ENCODE measurements around the gene STK32B. TPM values are rescaled to one million over a fixed set of nuclear protein-coding genes. Genes with fewer than 3 reads are reported as not detected.

Gene STK32B
- total and polyA plus RNA-seq, 11 donors = 0.08 to 2.0 (median 0.25) TPM

GRCh38 chr4:5462254-5462835 is 411.1 kb downstream of the STK32B start:
- H3K27ac ChIP-seq = no peak overlapping the region
- no peak for DNase-seq
- TF ChIP-seq POLR2A (IDR thresholded peaks at IDR 0.05) (no peak), CTCF (IDR thresholded peaks at IDR 0.05) (no peak)
- no peaks in the 10 kb centered on the region for H3K36me3 ChIP-seq
- WGBS, 4 donors = 69 to 88% (median 80%) methylated on average over 6 to 7 of the region's 7 CpGs
- no peak overlapping the region for H3K4me3 ChIP-seq
- H3K27me3 ChIP-seq = peaks cover 0 to 4% (median 0%) of the 10 kb centered on the region in 9 donors
- H3K9me3 ChIP-seq = no peaks in the 10 kb centered on the region
- H3K4me1 ChIP-seq = no peaks in the 10 kb centered on the region
- intact Hi-C loops (cut with DNase I) = loop anchor here in 1 of 10 donors (5.0 kb wide), 1 partner anchor 410 kb away; the partner anchor contains the start of gene STK32B
- no peak for ATAC-seq

- no peak for ATAC-seq
- Histone ChIP-seq H3K4me3 (no peak overlapping the region), H3K36me3 (no peaks in the 10 kb centered on the region), H3K27me3 (peaks cover 0 to 4% (median 0%) of the 10 kb centered on the region in 9 donors), H3K27ac (no peak overlapping the region), H3K4me1 (no peaks in the 10 kb centered on the region), H3K9me3 (no peaks in the 10 kb centered on the region)
- TF ChIP-seq POLR2A (IDR thresholded peaks at IDR 0.05) = no peak
- TF ChIP-seq CTCF (IDR thresholded peaks at IDR 0.05) = no peak
- intact Hi-C loops (cut with DNase I) = loop anchor here in 1 of 10 donors (5.0 kb wide), 1 partner anchor 411 kb away; the partner anchor contains the start of gene STK32B
- WGBS, 4 donors = 79 to 85% (median 82%) methylated on average over 14 of the region's 14 CpGs
- DNase-seq = no peak
Observed at GRCh38 chr4:5462896-5463295, 411.6 kb downstream of the STK32B start.

GRCh38 chr4:5463361-5463760 is 412.1 kb downstream of the STK32B start:
- WGBS, 4 donors = 82 to 90% (median 86%) methylated on average over 1 of the region's 1 CpG
- peak in 1 of 4 donors; percentile 20 for ATAC-seq

More at GRCh38 chr4:5463361-5463760, 412.1 kb downstream of the STK32B start:
- intact Hi-C loops (cut with DNase I) = loop anchor here in 1 of 10 donors (5.0 kb wide), 1 partner anchor 411 kb away; the partner anchor contains the start of gene STK32B
- DNase-seq = no peak
- Histone ChIP-seq H3K27ac (no peak overlapping the region), H3K4me3 (no peak overlapping the region), H3K4me1 (no peaks in the 10 kb centered on the region), H3K36me3 (no peaks in the 10 kb centered on the region), H3K27me3 (peaks cover 0 to 4% (median 0%) of the 10 kb centered on the region in 9 donors), H3K9me3 (no peaks in the 10 kb centered on the region)
- TF ChIP-seq POLR2A (IDR thresholded peaks at IDR 0.05) (no peak), CTCF (IDR thresholded peaks at IDR 0.05) (no peak)

All from heart left ventricle (tissue), 16 donors.